ENCODE results near the gene GNG8. TPM values are rescaled to one million over a fixed set of nuclear protein-coding genes. Genes with fewer than 3 reads are reported as not detected.

The GNG8 gene
- polyA plus RNA-seq, 4 donors, result 2.4 to 4.7 (median 2.7) TPM

Other genes with a start within 250 kb of the GNG8 start
- gene CCDC8, start 222.6 kb downstream of the GNG8 start, polyA plus RNA-seq (ENCODE audit: insufficient read length in 4 of 4), result 10 to 100 TPM; 54.6 to 68.1 (median 58.8) TPM
- under 1 TPM; 0.41 to 0.80 (median 0.57) TPM for gene PNMA8C, start 207.3 kb downstream of the GNG8 start, polyA plus RNA-seq (ENCODE audit: insufficient read length in 4 of 4)
- 10 to 100 TPM; 46.9 to 72.5 (median 54.5) TPM for gene PNMA8A, start 164.6 kb downstream of the GNG8 start, polyA plus RNA-seq (ENCODE audit: insufficient read length in 4 of 4)
- gene PNMA8B, start 140.3 kb downstream of the GNG8 start, polyA plus RNA-seq (ENCODE audit: insufficient read length in 4 of 4), result 1 to 10 TPM; 4.0 to 5.1 (median 4.8) TPM
- 100 to 1,000 TPM; 436 to 442 (median 441) TPM for gene CALM3, start 34.9 kb downstream of the GNG8 start, polyA plus RNA-seq (ENCODE audit: insufficient read length in 4 of 4)
- 1 to 10 TPM; 1.5 to 2.6 (median 2.3) TPM for gene PTGIR, start 11.1 kb downstream of the GNG8 start, polyA plus RNA-seq (ENCODE audit: insufficient read length in 4 of 4)
- gene DACT3, start 25.0 kb upstream of the GNG8 start, polyA plus RNA-seq (ENCODE audit: insufficient read length in 4 of 4), result 10 to 100 TPM; 24.2 to 29.1 (median 27.5) TPM
- gene PRKD2, start 80.9 kb upstream of the GNG8 start, polyA plus RNA-seq (ENCODE audit: insufficient read length in 4 of 4), result 10 to 100 TPM; 28.6 to 41.1 (median 39.6) TPM
- 10 to 100 TPM; 18.0 to 22.3 (median 21.5) TPM for gene FKRP, start 109.9 kb upstream of the GNG8 start, polyA plus RNA-seq (ENCODE audit: insufficient read length in 4 of 4)
- 10 to 100 TPM; 78.5 to 94.7 (median 81.2) TPM for gene STRN4, start 110.2 kb upstream of the GNG8 start, polyA plus RNA-seq (ENCODE audit: insufficient read length in 4 of 4)
- 10 to 100 TPM; 37.8 to 54.3 (median 41.2) TPM for gene SLC1A5, start 152.4 kb upstream of the GNG8 start, polyA plus RNA-seq (ENCODE audit: insufficient read length in 4 of 4)
- 100 to 1,000 TPM in 1 of 4 donors, 10 to 100 TPM in 3; 81.9 to 109 (median 92.9) TPM for gene AP2S1, start 214.6 kb upstream of the GNG8 start, polyA plus RNA-seq (ENCODE audit: insufficient read length in 4 of 4)
- gene ARHGAP35, start 224.8 kb upstream of the GNG8 start, polyA plus RNA-seq (ENCODE audit: insufficient read length in 4 of 4), result 10 to 100 TPM; 48.4 to 54.5 (median 48.7) TPM

All from right renal pelvis (tissue), 4 donors.